ENCODE measurements around the gene COPS7B. TPM values are rescaled to one million over a fixed set of nuclear protein-coding genes. Genes with fewer than 3 reads are reported as not detected.

Gene COPS7B
- total RNA-seq, 1 experiment from 2014 or later = 54.6 TPM

DNA sequence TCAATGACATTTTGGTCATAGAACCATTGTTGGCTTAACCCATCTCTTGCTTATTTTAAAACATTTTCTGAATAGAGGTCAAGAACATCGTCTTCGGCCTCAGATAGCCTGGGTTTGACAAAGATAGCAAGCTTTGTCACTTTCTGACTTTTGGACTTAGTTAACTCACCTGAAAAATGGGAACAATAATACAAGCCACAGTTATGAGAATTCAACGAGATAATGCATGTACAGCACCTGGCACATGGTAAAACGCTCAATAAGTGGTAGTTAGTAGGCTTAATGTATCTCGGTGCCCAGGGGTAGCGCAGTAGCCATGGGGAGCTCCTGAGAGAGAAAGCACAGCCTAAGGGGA is 446 bp upstream of the COPS7B start:
- Mint-ChIP-seq H3K4me3 (ENCODE audit: low read depth, unreplicated experiment) (peak overlapping the region; percentile 73), H3K9me3 (ENCODE audit: low read depth, unreplicated experiment) (no peaks in the 10 kb centered on the region), H3K36me3 (ENCODE audit: insufficient read depth, unreplicated experiment) (peaks cover 42% of the 10 kb centered on the region), H3K27me3 (ENCODE audit: unreplicated experiment) (no peaks in the 10 kb centered on the region), H3K27ac (ENCODE audit: unreplicated experiment) (no peak overlapping the region), H3K4me1 (ENCODE audit: low read depth, unreplicated experiment) (peaks cover 17% of the 10 kb centered on the region)
- DNase-seq = no peak
- CTCF ChIA-PET = interaction anchor here (1.2 kb wide), 1 partner anchor 10 kb away, joined by 3 read pairs; no protein-coding TSS in a partner anchor
- no TSS peak for BruUV-seq (replicated peaks)
- TF ChIP-seq, protein P1, sequence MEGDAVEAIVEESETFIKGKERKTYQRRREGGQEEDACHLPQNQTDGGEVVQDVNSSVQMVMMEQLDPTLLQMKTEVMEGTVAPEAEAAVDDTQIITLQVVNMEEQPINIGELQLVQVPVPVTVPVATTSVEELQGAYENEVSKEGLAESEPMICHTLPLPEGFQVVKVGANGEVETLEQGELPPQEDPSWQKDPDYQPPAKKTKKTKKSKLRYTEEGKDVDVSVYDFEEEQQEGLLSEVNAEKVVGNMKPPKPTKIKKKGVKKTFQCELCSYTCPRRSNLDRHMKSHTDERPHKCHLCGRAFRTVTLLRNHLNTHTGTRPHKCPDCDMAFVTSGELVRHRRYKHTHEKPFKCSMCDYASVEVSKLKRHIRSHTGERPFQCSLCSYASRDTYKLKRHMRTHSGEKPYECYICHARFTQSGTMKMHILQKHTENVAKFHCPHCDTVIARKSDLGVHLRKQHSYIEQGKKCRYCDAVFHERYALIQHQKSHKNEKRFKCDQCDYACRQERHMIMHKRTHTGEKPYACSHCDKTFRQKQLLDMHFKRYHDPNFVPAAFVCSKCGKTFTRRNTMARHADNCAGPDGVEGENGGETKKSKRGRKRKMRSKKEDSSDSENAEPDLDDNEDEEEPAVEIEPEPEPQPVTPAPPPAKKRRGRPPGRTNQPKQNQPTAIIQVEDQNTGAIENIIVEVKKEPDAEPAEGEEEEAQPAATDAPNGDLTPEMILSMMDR (IDR thresholded peaks at IDR 0.05; ENCODE audit: unreplicated experiment) = no peak
- intact Hi-C loops (cut with micrococcal nuclease; ENCODE audit: unreplicated experiment) = no loop called here

DNA sequence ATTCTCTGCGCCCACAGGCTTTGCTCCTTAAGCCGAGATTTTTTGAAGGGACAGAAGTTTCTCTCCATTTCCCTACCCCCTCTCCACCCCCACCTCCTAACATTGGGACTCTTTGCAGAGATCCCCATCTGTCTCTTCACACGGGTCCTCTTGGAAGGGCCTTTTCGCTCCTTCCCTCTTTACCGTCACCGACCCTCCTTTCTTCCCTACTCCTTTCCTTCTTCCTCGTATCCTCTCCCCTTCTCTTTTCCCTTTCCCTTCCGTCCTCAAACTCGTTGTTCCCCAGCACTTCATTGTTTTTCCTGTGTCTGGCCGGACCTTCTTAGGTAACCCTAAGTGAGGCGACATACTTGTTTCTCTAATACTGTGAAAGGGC is 660 bp downstream of the COPS7B start:
- Mint-ChIP-seq H3K9me3 (ENCODE audit: low read depth, unreplicated experiment) (no peaks in the 10 kb centered on the region), H3K4me3 (ENCODE audit: low read depth, unreplicated experiment) (peak overlapping the region; percentile 73), H3K27ac (ENCODE audit: unreplicated experiment) (peak overlapping the region; percentile 3), H3K36me3 (ENCODE audit: insufficient read depth, unreplicated experiment) (peaks cover 36% of the 10 kb centered on the region), H3K4me1 (ENCODE audit: low read depth, unreplicated experiment) (peaks cover 17% of the 10 kb centered on the region), H3K27me3 (ENCODE audit: unreplicated experiment) (no peaks in the 10 kb centered on the region)
- no TSS peak for BruUV-seq (replicated peaks)
- CTCF ChIA-PET = no interaction called here
- no peak for DNase-seq
- intact Hi-C loops (cut with micrococcal nuclease; ENCODE audit: unreplicated experiment) = no loop called here
- TF ChIP-seq, protein P1 (IDR thresholded peaks at IDR 0.05; ENCODE audit: unreplicated experiment) = peak; percentile 1

DNA sequence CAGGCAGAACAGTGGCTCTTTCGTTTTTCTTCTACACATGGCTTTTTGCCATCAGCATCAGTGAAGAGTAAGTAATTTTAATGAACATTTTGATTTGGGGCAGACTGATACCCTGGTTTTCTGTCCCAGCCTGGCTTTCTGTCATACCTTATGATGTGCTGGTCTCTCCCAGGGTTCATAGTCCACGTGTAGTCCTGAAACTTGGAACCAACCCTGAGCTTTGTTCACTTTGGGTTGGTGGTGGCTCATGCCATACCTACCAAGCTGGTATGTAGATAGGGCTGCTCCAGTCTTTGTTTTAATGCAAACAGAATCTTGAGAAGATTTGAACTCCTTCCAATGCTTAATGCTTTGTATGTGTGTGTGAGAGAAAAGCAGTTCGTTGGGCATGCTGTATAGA is 4.9 kb downstream of the COPS7B start:
- H3K27me3 Mint-ChIP-seq (ENCODE audit: unreplicated experiment) = no peaks in the 10 kb centered on the region
- H3K9me3 Mint-ChIP-seq (ENCODE audit: low read depth, unreplicated experiment) = no peaks in the 10 kb centered on the region
- peaks cover 21% of the 10 kb centered on the region for H3K36me3 Mint-ChIP-seq (ENCODE audit: insufficient read depth, unreplicated experiment)
- BruUV-seq (replicated peaks) = no TSS peak
- H3K4me1 Mint-ChIP-seq (ENCODE audit: low read depth, unreplicated experiment) = no peaks in the 10 kb centered on the region
- no peak for DNase-seq
- intact Hi-C loops (cut with micrococcal nuclease; ENCODE audit: unreplicated experiment) = no loop called here
- H3K27ac Mint-ChIP-seq (ENCODE audit: unreplicated experiment) = no peak overlapping the region
- H3K4me3 Mint-ChIP-seq (ENCODE audit: low read depth, unreplicated experiment) = no peak overlapping the region
- CTCF ChIA-PET = no interaction called here
- TF ChIP-seq, protein P1 (IDR thresholded peaks at IDR 0.05; ENCODE audit: unreplicated experiment) = no peak

DNA sequence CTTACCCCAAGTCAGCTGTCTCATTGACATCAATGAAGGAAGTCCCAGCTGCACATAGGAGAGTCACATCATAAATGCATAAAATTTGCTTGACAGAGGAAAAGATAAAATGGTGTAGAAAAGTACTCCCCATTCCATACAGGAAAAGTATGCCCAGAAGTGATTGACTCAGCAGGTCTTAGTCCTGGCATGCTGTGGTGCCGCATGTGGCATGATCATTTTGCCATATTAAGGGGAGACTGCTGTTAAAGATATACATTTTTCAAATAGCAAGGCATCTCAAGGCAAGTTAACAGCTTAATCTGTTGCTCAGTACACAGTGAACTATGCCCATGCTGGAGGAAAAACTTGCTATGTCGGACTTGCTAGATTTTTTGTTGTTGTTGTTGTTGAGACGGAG is 8.1 kb downstream of the COPS7B start:
- intact Hi-C loops (cut with micrococcal nuclease; ENCODE audit: unreplicated experiment) = no loop called here
- BruUV-seq (replicated peaks) = no TSS peak
- Mint-ChIP-seq H3K4me3 (ENCODE audit: low read depth, unreplicated experiment) (no peak overlapping the region), H3K27ac (ENCODE audit: unreplicated experiment) (no peak overlapping the region), H3K36me3 (ENCODE audit: insufficient read depth, unreplicated experiment) (peaks cover 28% of the 10 kb centered on the region), H3K27me3 (ENCODE audit: unreplicated experiment) (no peaks in the 10 kb centered on the region), H3K4me1 (ENCODE audit: low read depth, unreplicated experiment) (no peaks in the 10 kb centered on the region), H3K9me3 (ENCODE audit: low read depth, unreplicated experiment) (no peaks in the 10 kb centered on the region)
- TF ChIP-seq, protein P1 (IDR thresholded peaks at IDR 0.05; ENCODE audit: unreplicated experiment) = no peak
- no peak for DNase-seq
- CTCF ChIA-PET = no interaction called here

Measured in Calu3 (cell line).